ENCODE data around the gene EXOC4. TPM values are rescaled to one million over a fixed set of nuclear protein-coding genes. Genes with fewer than 3 reads are reported as not detected.

The EXOC4 gene
- total RNA-seq, 1 donor from 2014 or later: 67.7 TPM

DNA sequence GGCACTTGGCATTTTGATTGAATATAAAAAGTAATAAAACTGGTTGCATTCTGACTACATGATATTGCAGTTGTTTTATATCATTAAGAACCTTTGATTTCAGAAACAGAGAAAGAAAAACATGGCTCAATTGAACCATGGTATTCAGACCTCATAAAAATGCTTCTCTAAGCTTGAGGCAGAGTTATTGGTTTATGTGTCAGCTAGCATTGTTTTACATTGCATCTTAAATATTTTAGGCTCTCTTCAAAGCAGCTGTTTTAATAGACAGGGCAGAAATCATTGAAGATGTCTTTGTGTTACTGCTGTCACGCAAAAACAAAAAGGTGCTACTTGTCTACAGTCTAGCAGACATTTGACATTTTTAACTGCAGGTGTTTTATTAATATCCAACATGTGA is 299.2 kb downstream of the EXOC4 start:
- H3K36me3 Mint-ChIP-seq (ENCODE audit: low read depth): no peaks in the 10 kb centered on the region
- H3K9me3 Mint-ChIP-seq (ENCODE audit: low read depth): no peaks in the 10 kb centered on the region
- peaks cover 10% of the 10 kb centered on the region for H3K4me1 Mint-ChIP-seq (ENCODE audit: low read depth)
- H3K4me3 Mint-ChIP-seq (ENCODE audit: unreplicated experiment): no peak overlapping the region
- no peak overlapping the region for H3K27ac Mint-ChIP-seq (ENCODE audit: unreplicated experiment)
- DNase-seq (ENCODE audit: low spot score): no peak
- TF ChIP-seq, protein P1, sequence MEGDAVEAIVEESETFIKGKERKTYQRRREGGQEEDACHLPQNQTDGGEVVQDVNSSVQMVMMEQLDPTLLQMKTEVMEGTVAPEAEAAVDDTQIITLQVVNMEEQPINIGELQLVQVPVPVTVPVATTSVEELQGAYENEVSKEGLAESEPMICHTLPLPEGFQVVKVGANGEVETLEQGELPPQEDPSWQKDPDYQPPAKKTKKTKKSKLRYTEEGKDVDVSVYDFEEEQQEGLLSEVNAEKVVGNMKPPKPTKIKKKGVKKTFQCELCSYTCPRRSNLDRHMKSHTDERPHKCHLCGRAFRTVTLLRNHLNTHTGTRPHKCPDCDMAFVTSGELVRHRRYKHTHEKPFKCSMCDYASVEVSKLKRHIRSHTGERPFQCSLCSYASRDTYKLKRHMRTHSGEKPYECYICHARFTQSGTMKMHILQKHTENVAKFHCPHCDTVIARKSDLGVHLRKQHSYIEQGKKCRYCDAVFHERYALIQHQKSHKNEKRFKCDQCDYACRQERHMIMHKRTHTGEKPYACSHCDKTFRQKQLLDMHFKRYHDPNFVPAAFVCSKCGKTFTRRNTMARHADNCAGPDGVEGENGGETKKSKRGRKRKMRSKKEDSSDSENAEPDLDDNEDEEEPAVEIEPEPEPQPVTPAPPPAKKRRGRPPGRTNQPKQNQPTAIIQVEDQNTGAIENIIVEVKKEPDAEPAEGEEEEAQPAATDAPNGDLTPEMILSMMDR (IDR thresholded peaks at IDR 0.05): no peak
- H3K27me3 Mint-ChIP-seq (ENCODE audit: low read depth): no peaks in the 10 kb centered on the region

DNA sequence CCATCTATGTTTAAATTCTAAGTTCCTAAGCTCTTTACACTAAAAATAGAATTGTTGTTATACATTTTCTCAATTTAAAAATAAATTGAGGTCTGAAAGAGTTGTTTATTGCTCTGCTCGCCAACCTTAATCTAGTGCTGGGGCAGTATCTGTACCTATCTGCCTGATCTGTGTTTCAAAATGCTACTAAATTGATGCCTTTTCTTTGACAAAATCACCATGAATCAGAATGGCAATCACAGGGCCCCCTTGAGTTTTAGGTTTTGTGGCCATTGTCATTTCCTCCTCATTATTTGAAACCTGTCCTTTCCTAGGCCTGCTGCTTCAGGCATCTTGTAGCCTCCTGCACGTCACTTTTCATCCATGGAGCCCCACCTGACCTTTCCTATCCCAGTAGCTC is 301.5 kb downstream of the EXOC4 start:
- DNase-seq (ENCODE audit: low spot score): no peak
- Mint-ChIP-seq H3K4me1 (ENCODE audit: low read depth) (peaks cover 10% of the 10 kb centered on the region), H3K4me3 (ENCODE audit: unreplicated experiment) (no peak overlapping the region), H3K27ac (ENCODE audit: unreplicated experiment) (no peak overlapping the region), H3K36me3 (ENCODE audit: low read depth) (no peaks in the 10 kb centered on the region), H3K27me3 (ENCODE audit: low read depth) (no peaks in the 10 kb centered on the region), H3K9me3 (ENCODE audit: low read depth) (no peaks in the 10 kb centered on the region)
- TF ChIP-seq, protein P1 (IDR thresholded peaks at IDR 0.05): no peak

DNA sequence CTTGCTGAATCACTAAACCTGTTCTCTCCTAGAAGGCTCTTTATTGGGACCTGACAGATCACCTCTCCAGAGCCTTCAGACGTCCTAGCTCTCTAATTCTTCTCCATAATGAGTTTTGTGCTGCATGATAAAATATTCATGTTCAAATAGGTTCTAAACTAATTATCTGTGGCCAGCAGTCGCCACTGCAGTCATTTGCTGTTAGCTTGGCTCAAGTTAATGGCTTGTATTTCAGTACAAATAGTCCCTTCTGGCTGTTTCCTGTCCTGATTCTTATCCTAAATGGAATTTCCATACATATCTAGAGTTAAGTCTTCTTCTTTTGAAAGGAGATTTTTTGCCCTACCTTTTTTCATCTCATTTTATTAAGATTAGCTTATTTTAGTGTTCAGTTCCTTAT is 303.2 kb downstream of the EXOC4 start:
- Mint-ChIP-seq H3K4me1 (ENCODE audit: low read depth) (peaks cover 11% of the 10 kb centered on the region), H3K27ac (ENCODE audit: unreplicated experiment) (no peak overlapping the region), H3K4me3 (ENCODE audit: unreplicated experiment) (no peak overlapping the region), H3K27me3 (ENCODE audit: low read depth) (no peaks in the 10 kb centered on the region), H3K36me3 (ENCODE audit: low read depth) (no peaks in the 10 kb centered on the region), H3K9me3 (ENCODE audit: low read depth) (no peaks in the 10 kb centered on the region)
- TF ChIP-seq, protein P1 (IDR thresholded peaks at IDR 0.05): no peak
- no peak for DNase-seq (ENCODE audit: low spot score)

DNA sequence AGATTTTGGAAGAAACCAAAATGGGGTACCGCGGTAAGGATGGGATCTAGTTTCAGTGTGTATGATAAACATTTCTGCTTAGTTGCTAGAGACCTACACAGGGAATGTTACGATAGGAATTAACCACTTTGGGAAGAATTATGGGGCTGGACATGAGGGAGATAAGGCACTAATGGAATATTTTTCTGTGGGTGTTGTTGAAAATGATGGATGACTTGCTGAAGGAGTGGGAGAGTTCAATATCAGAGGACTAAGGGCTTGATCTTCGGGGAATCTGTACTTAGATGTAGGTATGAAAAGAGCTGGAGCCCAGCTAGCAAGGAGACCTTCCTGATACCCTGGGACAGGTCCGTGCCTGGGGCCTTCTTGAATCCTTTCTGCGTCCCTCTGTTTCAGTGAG is 303.7 kb downstream of the EXOC4 start:
- Mint-ChIP-seq H3K4me3 (ENCODE audit: unreplicated experiment) (no peak overlapping the region), H3K27ac (ENCODE audit: unreplicated experiment) (no peak overlapping the region)

DNA sequence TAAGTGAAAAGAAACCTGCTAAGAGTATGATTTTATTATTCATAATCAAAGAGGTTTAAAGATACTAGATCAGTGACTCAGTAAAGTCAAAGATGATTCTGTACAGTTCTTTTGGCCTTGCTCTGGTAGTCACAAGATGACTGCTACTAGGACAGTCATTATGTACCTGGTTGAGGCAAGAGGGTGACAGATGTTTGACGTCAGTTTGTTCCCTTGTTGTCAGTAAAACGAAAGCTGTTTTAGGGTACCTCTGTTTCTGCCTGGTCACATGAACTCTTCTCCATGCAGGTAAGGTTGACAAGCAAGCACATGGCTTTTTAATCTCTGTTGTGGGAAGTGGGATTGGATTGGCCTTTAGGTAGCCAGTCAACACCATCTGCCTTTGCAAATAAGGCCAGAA is 308.0 kb downstream of the EXOC4 start:
- H3K9me3 Mint-ChIP-seq (ENCODE audit: low read depth): no peaks in the 10 kb centered on the region
- H3K36me3 Mint-ChIP-seq (ENCODE audit: low read depth): no peaks in the 10 kb centered on the region
- H3K27ac Mint-ChIP-seq (ENCODE audit: unreplicated experiment): no peak overlapping the region
- H3K4me3 Mint-ChIP-seq (ENCODE audit: unreplicated experiment): no peak overlapping the region
- no peaks in the 10 kb centered on the region for H3K27me3 Mint-ChIP-seq (ENCODE audit: low read depth)
- peaks cover 28% of the 10 kb centered on the region for H3K4me1 Mint-ChIP-seq (ENCODE audit: low read depth)
- TF ChIP-seq, protein P1 (IDR thresholded peaks at IDR 0.05): no peak
- no peak for DNase-seq (ENCODE audit: low spot score)

More for the DNA sequence above, 303.7 kb downstream of the EXOC4 start:
- H3K36me3 Mint-ChIP-seq (ENCODE audit: low read depth): no peaks in the 10 kb centered on the region
- TF ChIP-seq, protein P1 (IDR thresholded peaks at IDR 0.05): no peak
- no peaks in the 10 kb centered on the region for H3K9me3 Mint-ChIP-seq (ENCODE audit: low read depth)
- no peak for DNase-seq (ENCODE audit: low spot score)
- no peaks in the 10 kb centered on the region for H3K27me3 Mint-ChIP-seq (ENCODE audit: low read depth)
- peaks cover 13% of the 10 kb centered on the region for H3K4me1 Mint-ChIP-seq (ENCODE audit: low read depth)

All from chondrocyte (in vitro differentiated cells).